GM12873 (cell line): Measurements from ENCODE around the gene ATG4A.

Experiments
- CTCF ChIP-seq: IDR thresholded peaks from 2 replicates; pipeline ENCODE4 v1.5.1; 2012; ENCODE audit warnings: low read depth, mild to moderate bottlenecking, moderate library complexity, low read length, control low read depth; ENCODE audit not compliant: insufficient read depth; ENCODE audit errors: missing control alignments

The ATG4A gene

GRCh38 chrX:108122748-108123147 lies 31.2 kb downstream of the ATG4A start:
- no peak for TF ChIP-seq CTCF

- no peak for TF ChIP-seq CTCF
These were observed 32.2 kb downstream of the ATG4A start for GRCh38 chrX:108123591-108124366.

GRCh38 chrX:108126661-108127060 lies 35.1 kb downstream of the ATG4A start:
- TF ChIP-seq CTCF = no peak

GRCh38 chrX:108127152-108127551 lies 35.6 kb downstream of the ATG4A start:
- no peak for TF ChIP-seq CTCF

GRCh38 chrX:108130889-108131288 lies 39.3 kb downstream of the ATG4A start:
- no peak for TF ChIP-seq CTCF

GRCh38 chrX:108131471-108131870 lies 39.9 kb downstream of the ATG4A start:
- no peak for TF ChIP-seq CTCF

- TF ChIP-seq CTCF = no peak
These were observed 40.5 kb downstream of the ATG4A start for GRCh38 chrX:108132034-108132433.
